Activated gamma-delta T cell treated with anti-CD3 and anti-CD28 coated beads, Interleukin-2, amount 50 U/mL, for 16 hours (primary cell): ENCODE results near the gene MAPKBP1.

Experiments used
- DNase-seq: peaks from one replicate; pipeline ENCODE4 v3.0.0-alpha.2; 2020; ENCODE audit warnings: low read depth

MAPKBP1 gene

DNA sequence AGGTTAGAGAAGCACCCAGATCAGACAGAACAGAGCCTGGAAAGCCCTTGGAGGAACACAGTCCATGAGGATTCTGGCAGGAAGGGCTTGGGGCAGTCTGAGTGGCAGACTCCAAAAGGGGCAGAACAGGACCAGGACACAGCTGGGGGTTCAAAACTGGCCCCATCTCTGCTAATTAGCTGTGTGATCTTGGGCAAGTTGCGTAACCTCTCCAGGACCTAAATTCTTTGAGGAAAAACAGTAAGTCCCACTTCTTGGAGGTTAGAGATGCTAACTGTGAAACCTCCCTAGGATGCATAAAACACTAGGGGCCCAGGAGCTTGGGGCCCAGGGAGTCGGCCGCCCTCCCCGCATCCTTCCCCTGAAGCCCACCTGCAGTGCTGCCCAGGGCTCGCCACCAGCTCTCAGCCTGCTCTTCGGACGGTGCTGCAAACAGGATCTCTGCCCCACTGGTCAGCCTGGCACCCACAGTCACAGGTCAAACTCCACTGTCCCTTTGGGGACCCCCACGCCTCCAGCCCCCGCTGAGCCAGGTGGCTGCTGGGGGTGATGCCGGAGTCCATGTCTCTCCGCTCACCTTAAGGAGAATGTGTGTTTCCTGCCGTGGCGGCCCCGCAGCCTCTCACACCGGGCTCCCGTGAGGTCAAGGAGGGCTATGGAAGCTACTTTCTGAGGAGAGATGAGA, 76.3 kb downstream of the MAPKBP1 start:
- no peak for DNase-seq

GRCh38 chr15:41851167-41851523, 76.9 kb downstream of the MAPKBP1 start:
- DNase-seq, result no peak

GRCh38 chr15:41851755-41852370, 77.6 kb downstream of the MAPKBP1 start:
- DNase-seq, result no peak

DNA sequence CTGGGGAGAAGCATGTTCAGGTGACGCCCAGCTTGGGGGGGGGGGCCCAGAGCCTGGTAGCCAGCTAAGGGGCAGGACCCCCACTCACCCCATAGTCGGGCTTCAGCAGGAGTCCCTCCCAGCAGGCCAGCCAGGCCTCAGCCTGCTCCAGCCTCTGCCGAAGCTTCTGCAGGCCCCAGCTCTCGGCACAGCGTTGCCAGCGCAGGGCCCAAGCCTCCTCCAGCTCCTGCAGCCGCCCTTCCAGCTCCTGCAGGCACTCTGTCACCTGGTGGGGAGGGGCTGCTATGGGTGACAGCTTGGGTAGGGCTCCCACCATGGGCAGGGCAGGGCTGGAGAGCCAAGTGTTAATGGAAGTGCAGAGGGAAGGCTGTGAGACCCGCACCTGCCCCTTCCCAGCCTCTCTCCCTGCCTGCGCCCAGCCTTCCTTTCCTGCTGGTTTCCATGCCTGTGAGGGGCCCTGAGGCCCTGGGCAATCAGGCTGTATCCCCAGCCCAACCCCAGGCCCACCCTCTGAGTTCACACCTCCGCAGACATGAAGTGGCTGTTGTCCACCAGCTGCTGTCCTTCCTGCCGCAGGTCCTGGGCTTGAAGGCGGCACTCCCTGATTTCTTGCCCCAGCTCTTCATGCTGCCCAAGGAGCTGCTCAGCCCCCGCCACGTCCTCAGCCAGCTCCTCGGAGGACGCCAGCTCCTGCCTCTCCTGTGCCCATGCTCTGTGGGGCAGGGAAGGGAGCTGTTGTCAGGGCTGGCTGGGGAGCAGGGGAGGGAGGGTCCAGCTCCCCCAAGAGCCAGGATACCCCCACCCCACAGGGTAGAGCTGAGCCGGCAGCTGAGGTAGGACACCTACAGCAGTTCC, 78.7 kb downstream of the MAPKBP1 start:
- DNase-seq, result no peak

- no peak for DNase-seq
These were observed 79.5 kb downstream of the MAPKBP1 start for GRCh38 chr15:41853831-41854230.

DNA sequence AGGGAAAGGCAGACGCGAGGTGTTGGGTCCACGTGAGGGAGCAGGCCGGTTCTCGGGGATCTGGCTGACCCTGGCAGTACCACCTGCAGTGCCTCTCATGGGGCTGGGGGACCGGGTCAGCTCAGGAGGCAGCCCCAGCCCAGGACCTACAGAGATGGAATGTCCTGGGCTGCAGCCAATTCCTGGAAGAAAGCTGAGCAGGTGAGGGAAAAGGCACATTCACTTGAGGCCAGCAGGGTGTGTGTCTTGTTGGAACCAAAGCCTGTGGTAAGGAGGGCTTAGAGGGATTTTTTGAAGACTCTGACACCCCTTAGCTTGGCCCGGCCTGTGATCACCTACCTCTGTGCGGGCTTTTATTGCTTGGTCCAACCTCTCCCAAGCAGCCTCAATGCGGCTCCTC, 80.2 kb downstream of the MAPKBP1 start:
- DNase-seq, result no peak

- DNase-seq, result no peak
These were observed 81.1 kb downstream of the MAPKBP1 start for GRCh38 chr15:41855261-41855961.

DNA sequence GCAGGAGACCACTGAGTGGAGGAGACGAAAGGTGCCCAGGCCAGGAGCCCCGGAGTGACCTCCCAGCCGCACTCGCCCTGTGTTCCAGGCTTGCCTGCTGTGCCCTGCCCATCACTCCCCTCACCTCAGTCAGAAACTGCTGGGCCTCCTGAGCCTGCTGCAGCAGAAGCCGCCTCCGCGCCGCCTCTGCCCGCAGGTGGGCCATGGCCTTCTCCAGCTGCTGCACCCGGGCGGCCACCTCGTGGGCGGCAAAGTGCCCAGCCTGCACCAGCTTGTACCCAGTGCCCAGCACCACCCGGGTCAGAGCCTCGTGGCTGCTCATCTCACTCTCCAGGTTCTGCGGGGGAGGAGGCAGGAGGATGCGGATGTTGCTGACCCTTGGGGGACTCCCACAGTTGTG, 82.0 kb downstream of the MAPKBP1 start:
- no peak for DNase-seq

- no peak for DNase-seq
These were observed 82.4 kb downstream of the MAPKBP1 start for GRCh38 chr15:41856716-41857115.

DNA sequence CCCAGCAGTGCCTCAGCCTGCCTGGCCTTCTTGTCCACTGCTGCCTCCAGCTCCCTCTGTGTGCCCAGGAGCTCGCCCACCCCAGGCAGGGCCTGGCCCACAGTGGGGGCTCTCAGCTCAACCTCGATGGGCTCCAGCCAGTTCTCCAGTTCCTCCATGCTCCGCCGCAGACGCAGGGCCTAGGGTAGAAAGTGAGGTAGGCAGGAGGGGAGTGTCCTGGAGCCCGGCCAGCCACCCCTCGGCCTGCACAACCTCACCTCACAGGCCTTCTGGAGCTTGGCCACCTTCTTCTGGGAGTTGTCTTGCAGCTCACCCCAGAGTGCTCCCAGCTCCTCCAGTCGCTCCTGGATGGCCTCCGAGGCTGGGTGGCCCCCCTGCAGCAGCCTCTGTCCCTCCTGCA, 83.0 kb downstream of the MAPKBP1 start:
- DNase-seq, result no peak

GRCh38 chr15:41858756-41859155, 84.5 kb downstream of the MAPKBP1 start:
- no peak for DNase-seq

DNA sequence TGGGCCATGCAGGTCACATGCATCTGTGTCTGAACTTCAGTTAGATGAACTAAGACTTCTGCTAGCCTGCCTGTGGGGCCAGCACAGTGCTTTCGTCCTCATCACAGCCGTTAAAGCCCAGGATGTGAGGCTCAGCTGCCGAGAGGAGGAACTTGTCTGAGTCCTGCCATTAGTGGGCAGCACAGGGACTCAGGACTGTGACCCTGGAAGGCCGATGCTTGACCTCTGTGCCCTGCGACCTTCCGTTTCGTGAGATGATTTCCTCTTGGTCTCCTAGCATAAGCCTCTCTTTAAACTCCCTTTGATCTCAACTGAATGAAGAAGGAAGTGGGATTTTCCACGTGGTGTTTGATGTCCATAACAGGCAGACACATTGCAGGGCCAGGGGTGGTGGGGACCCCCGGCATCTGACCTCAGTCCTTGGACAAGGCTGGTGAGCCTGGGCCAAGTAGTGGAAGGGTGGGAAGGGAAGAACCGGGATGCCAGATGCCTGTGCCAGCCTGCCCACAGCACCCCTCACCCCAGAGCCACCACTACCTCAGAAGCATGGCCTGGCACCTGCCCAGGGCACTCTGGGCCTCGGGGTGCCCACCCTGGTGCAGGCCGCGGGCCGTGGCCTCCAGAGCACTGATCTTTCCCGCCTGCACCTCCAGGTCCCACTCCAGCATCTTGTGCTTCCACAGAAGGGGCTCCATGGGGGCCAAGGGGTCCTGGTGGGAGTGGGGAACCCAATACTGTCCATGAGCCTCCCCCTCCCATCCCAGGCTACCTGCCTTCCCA, 86.0 kb downstream of the MAPKBP1 start:
- DNase-seq, result no peak

DNA sequence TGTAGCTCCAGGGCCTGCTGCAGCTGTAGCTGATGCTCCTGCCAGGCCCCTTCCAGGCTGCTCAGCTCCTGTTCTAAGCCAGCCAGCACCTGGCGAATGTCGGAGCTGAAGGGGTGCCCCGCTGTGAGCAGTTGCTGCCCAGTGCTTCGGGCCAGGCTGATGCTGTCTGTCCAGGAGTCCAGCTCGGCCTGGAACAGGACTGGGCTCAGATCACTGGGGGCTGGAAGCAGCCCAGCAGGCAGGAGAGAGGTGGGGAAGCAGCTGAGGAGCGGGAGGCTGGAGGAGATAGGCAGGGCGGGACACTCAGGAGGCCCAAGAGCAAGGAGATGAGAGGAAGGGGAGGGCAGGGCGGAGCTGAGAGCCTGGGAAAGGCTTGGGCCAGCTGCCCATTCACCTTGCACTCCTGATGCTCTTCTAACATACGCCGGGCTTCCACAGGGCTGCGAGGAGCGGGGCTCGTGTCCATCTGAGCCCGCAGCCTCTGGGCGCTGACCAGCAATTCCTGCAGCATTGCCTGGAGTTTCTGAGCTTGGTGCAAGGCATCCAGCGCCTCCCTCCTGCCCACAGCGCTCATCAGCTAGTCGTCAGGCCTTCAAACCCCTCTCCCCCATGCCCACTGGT, 87.6 kb downstream of the MAPKBP1 start:
- DNase-seq, result no peak

DNA sequence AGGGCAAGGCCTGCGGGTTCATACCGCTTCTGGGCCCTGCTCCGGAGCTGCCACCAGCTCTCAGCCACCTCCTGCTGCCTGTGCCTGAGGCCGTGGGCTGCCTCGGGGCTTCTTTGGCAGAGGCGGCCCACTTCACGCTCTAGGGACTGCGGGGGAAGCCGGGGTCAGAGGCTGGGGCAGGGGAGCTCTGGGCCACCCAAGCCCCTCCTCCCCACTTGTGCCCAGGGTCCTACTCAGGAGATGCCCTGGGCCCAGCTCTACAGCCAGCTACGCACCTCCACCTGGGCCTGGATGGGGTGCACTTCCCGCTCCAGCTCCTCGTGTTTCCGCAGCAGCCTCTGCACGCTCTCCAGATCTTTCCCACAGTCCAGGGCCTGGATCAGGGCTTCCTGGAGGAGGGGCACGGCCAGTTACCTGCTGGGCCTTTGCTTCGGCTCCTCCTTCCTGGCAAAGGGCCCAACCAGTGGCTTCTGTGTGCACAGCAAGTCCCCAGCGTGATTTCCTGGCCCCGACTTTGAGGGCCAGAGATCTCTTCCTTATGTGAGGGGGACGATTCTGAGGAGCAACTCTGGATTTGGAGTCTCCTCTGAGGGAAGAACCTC, 88.3 kb downstream of the MAPKBP1 start:
- no peak for DNase-seq

GRCh38 chr15:41865490-41866055, 91.3 kb downstream of the MAPKBP1 start:
- no peak for DNase-seq

DNA sequence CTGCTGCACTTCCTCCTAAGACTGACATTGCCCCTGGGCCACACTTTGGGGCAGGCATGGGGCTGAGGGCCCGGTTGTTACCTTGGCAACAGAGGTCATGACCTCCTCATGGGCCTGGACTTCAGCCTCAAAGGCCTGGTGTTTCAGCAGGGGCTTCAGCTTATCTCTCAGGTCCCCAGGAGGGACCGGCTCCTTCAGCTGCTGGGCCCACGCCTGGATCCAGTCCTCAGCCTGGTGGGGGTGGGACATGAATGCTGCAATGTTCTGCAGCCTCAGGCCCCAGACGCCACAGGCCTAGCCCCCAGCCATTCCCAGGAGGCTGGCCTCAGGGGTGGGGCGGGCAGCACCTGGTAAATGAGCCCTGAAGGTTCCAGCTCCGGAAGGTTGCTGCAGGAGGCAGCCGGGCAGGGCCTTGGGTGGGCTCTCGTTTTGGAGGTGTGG, 92.0 kb downstream of the MAPKBP1 start:
- DNase-seq, result no peak

DNA sequence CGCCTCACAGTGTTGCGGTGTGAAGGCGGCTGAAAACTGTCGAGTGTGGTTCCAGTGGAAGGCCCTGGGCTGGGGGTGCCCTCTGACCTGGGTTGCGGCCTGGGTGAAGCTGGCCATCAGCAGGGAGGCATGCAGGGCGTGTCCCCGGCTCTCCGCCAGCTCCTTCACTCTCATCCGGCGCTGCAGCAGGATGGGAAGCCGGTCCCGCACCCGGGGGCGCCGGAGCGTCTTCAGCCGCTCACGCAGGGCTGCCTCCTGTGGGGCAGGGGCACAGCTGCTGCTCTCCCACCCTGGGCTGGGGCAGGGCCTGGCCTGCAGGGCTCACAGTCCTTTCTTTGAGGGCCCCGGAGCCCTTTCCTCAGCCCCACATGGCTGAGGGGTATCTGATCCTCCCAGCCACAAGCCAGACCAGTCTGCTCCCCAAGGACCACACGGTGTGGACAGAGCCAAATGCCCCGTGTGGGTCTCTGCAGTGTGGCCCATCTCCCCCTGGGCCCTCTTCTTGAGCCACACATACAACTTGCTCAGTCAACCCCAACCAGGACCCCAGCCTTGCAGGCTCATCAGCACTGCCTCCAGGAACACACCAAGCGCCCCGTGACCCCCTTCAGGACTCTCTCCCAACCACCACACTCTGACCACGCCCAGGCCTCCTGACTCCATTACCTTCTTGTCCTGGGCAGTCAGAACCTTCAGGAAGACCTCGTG, 92.7 kb downstream of the MAPKBP1 start:
- no peak for DNase-seq

DNA sequence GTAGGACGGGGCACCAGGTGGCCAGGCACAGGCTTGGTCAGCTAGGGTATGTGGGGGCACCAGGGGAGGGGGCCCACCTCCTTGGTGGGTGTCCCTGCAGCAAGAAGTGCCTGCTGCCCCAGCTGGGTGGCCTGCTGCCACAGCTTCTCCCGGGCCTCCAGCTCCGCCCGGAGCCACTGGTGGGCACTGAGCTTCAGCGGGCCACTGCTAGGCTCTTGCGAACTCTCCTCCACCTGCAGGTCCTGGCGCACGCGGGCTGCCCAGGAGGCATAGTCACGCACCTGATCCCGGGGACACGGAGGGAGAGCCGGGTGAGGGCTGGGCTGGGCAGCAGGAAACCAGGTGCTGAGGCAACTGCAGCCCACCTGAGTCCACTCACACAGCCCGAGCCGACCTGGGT, 94.0 kb downstream of the MAPKBP1 start:
- DNase-seq, result no peak

GRCh38 chr15:41869770-41870688, 95.7 kb downstream of the MAPKBP1 start:
- no peak for DNase-seq
